Measurements from ENCODE around the gene MOB4. TPM values are rescaled to one million over a fixed set of nuclear protein-coding genes. Genes with fewer than 3 reads are reported as not detected.

The MOB4 gene
- 25.8 TPM for polyA plus RNA-seq (2012; ENCODE audit: insufficient read length, low read depth)

- TF ChIP-seq POLR2AphosphoS5 (IDR thresholded peaks at IDR 0.05; ENCODE audit: low read depth, low read length), result peak; percentile 97
- TF ChIP-seq FOXP2 (optimal IDR thresholded peaks at IDR 0.05; ENCODE audit: borderline replicate concordance, extremely low read depth, extremely low read length, insufficient read depth), result peak; percentile 98
- no peak for TF ChIP-seq SIN3A (IDR thresholded peaks at IDR 0.05; ENCODE audit: borderline replicate concordance, insufficient read depth, low read length)
- TF ChIP-seq REST (IDR thresholded peaks at IDR 0.05; ENCODE audit: insufficient read depth in 1 of 2, low read depth in 2 of 2, low read length in 2 of 2), result peak; percentile 32 to 34; a peak in 1 of 4 replicates
- peak; percentile 80; the same call in 1 of the 2 replicates for TF ChIP-seq TAF1 (IDR thresholded peaks at IDR 0.05; ENCODE audit: borderline replicate concordance, insufficient read depth, low read length)
Observed at GRCh38 chr2:197515739-197516392, at the start of gene MOB4. Gene MOB4 (plus strand): TSS chr2:197516066. CDS start chr2:197516087, 21 bp downstream.

- no peak for TF ChIP-seq TAF1 (IDR thresholded peaks at IDR 0.05; ENCODE audit: borderline replicate concordance, insufficient read depth, low read length)
- TF ChIP-seq REST (IDR thresholded peaks at IDR 0.05; ENCODE audit: insufficient read depth in 1 of 2, low read depth in 2 of 2, low read length in 2 of 2), result no peak
- no peak for TF ChIP-seq POLR2AphosphoS5 (IDR thresholded peaks at IDR 0.05; ENCODE audit: low read depth, low read length)
- no peak for TF ChIP-seq SIN3A (IDR thresholded peaks at IDR 0.05; ENCODE audit: borderline replicate concordance, insufficient read depth, low read length)
- TF ChIP-seq FOXP2 (optimal IDR thresholded peaks at IDR 0.05; ENCODE audit: borderline replicate concordance, extremely low read depth, extremely low read length, insufficient read depth), result no peak
Observed at GRCh38 chr2:197472166-197472565, 43.7 kb upstream of the MOB4 start.

- TF ChIP-seq FOXP2 (optimal IDR thresholded peaks at IDR 0.05; ENCODE audit: borderline replicate concordance, extremely low read depth, extremely low read length, insufficient read depth), result no peak
- TF ChIP-seq REST (IDR thresholded peaks at IDR 0.05; ENCODE audit: insufficient read depth in 1 of 2, low read depth in 2 of 2, low read length in 2 of 2), result no peak
- TF ChIP-seq TAF1 (IDR thresholded peaks at IDR 0.05; ENCODE audit: borderline replicate concordance, insufficient read depth, low read length), result no peak
- TF ChIP-seq SIN3A (IDR thresholded peaks at IDR 0.05; ENCODE audit: borderline replicate concordance, insufficient read depth, low read length), result no peak
- TF ChIP-seq POLR2AphosphoS5 (IDR thresholded peaks at IDR 0.05; ENCODE audit: low read depth, low read length), result no peak
Observed at GRCh38 chr2:197477797-197478196, 38.1 kb upstream of the MOB4 start.

- TF ChIP-seq SIN3A (IDR thresholded peaks at IDR 0.05; ENCODE audit: borderline replicate concordance, insufficient read depth, low read length) (no peak), REST (IDR thresholded peaks at IDR 0.05; ENCODE audit: insufficient read depth in 1 of 2, low read depth in 2 of 2, low read length in 2 of 2) (no peak), POLR2AphosphoS5 (IDR thresholded peaks at IDR 0.05; ENCODE audit: low read depth, low read length) (no peak)
Observed at GRCh38 chr2:197480165-197481036, 35.5 kb upstream of the MOB4 start.
